GM19397 (cell line): ENCODE results near the gene ST3GAL3.

ENCODE experiments used
- ATAC-seq: cut with Tn5 transposase; IDR thresholded peaks from one replicate; pipeline ENCODE4 v1.9.1; 2021; ENCODE audit warnings: mild to moderate bottlenecking, moderate library complexity; ENCODE audit not compliant: unreplicated experiment

The ST3GAL3 gene

GRCh38 chr1:43872280-43872679 lies 164.9 kb downstream of the ST3GAL3 start:
- no peak for ATAC-seq

- ATAC-seq = no peak
These were observed 166.5 kb downstream of the ST3GAL3 start for GRCh38 chr1:43873851-43874250.

- no peak for ATAC-seq
These were observed 167.4 kb downstream of the ST3GAL3 start for GRCh38 chr1:43874716-43875115.

GRCh38 chr1:43875331-43875730 lies 168.0 kb downstream of the ST3GAL3 start:
- ATAC-seq = no peak

GRCh38 chr1:43877101-43877500 lies 169.8 kb downstream of the ST3GAL3 start:
- ATAC-seq = no peak

- no peak for ATAC-seq
These were observed 171.1 kb downstream of the ST3GAL3 start for GRCh38 chr1:43878440-43878839.

GRCh38 chr1:43878854-43879253 lies 171.5 kb downstream of the ST3GAL3 start:
- ATAC-seq = no peak

GRCh38 chr1:43879414-43879813 lies 172.1 kb downstream of the ST3GAL3 start:
- no peak for ATAC-seq

- ATAC-seq = no peak
These were observed 172.7 kb downstream of the ST3GAL3 start for GRCh38 chr1:43879996-43880395.

- no peak for ATAC-seq
These were observed 173.3 kb downstream of the ST3GAL3 start for GRCh38 chr1:43880604-43881003.

- no peak for ATAC-seq
These were observed 174.1 kb downstream of the ST3GAL3 start for GRCh38 chr1:43881415-43881814.

- ATAC-seq = no peak
These were observed 175.4 kb downstream of the ST3GAL3 start for GRCh38 chr1:43882763-43883162.

GRCh38 chr1:43883321-43883720 lies 176.0 kb downstream of the ST3GAL3 start:
- no peak for ATAC-seq

GRCh38 chr1:43885279-43885801 lies 178.0 kb downstream of the ST3GAL3 start:
- no peak for ATAC-seq

GRCh38 chr1:43887748-43888147 lies 180.4 kb downstream of the ST3GAL3 start:
- ATAC-seq = no peak

- no peak for ATAC-seq
These were observed 183.5 kb downstream of the ST3GAL3 start for GRCh38 chr1:43890815-43891214.

- no peak for ATAC-seq
These were observed 185.7 kb downstream of the ST3GAL3 start for GRCh38 chr1:43893006-43893405.

GRCh38 chr1:43898981-43899380 lies 191.6 kb downstream of the ST3GAL3 start:
- ATAC-seq = no peak

- no peak for ATAC-seq
These were observed 193.1 kb downstream of the ST3GAL3 start for GRCh38 chr1:43900386-43900785.

GRCh38 chr1:43901196-43901961 lies 194.0 kb downstream of the ST3GAL3 start:
- ATAC-seq = no peak

GRCh38 chr1:43902058-43902831 lies 194.9 kb downstream of the ST3GAL3 start:
- no peak for ATAC-seq
